HCT116 (cell line): ENCODE data around the gene CTXN1. TPM values are rescaled to one million over a fixed set of nuclear protein-coding genes. Genes with fewer than 3 reads are reported as not detected.
A peak's percentile ranks its signal among the peaks of the same experiment; 100 is the strongest.

Experiments used
- ATAC-seq: fragments of 200-7000 bp; cut with Tn5 transposase; 2 replicates; pipeline ENCODE4 v1.9.1; 2020; ENCODE audit warnings: mild to moderate bottlenecking, moderate library complexity
- BruUV-seq: library from RNA; stranded (reverse); fragments of 400-500 nt; replicated peaks from 2 replicates; lab custom pipeline; 2021; lab: Mats Ljungman, UMichigan
- CTCF ChIA-PET: fragments of 300-600 bp; sonication (Branson Sonifier 250); formaldehyde crosslinking; loops from one replicate; lab custom pipeline; 2021; ENCODE audit warnings: antibody characterized with exemption; lab: Charles Lee
- POLR2A ChIA-PET: fragments of 300-600, 350-600 bp; sonication (Branson Sonifier 250); formaldehyde crosslinking; loops from one replicate; lab custom pipeline; 2021; ENCODE audit warnings: antibody characterized with exemption; lab: Charles Lee
- RAD21 ChIA-PET, 2 experiments: fragments of 300-600 bp; sonication (Branson Sonifier 250); formaldehyde crosslinking; loops; one replicate each; lab custom pipeline; 2023; ENCODE audit warnings: low total read pairs in 2 of 2; ENCODE audit not compliant: uncharacterized antibody in 2 of 2, unreplicated experiment in 2 of 2, low non-redundant PET in 1 of 2; lab: Charles Lee
- DNase-seq: peaks from one replicate; pipeline ENCODE4 v3.0.0-alpha.2; 2010; ENCODE audit warnings: low read depth, low spot score
- H2AFZ ChIP-seq: fragments of 200-600 bp; shearing (Covaris generic), sonication (generic); 2 replicates; pipeline ENCODE4 v1.6.1; 2017; ENCODE audit warnings: low read depth, mixed run types, mixed read lengths, antibody characterized with exemption, low read length; ENCODE audit not compliant: poor library complexity, severe bottlenecking
- H3K27ac ChIP-seq: 2 replicates; pipeline ENCODE4 v1.5.1; 2012; ENCODE audit warnings: low read depth, low read length
- H3K27me3 ChIP-seq: fragments of 200-600 bp; sonication (generic); 2 replicates; pipeline ENCODE4 v1.6.1; 2016; ENCODE audit warnings: mixed run types, low read length, mixed read lengths; ENCODE audit not compliant: insufficient read depth
- H3K36me3 ChIP-seq, 2 experiments: fragments of 200-500 bp in 1 of 2; fragments of 200-600 bp in 1 of 2; sonication (Bioruptor generic) in 1 of 2; sonication (generic) in 1 of 2; 2 replicates each; pipeline versions ENCODE4 v1.5.1 to v1.6.1; 2014 to 2016; ENCODE audit warnings: low read length in 2 of 2, inconsistent platforms in 1 of 2, mixed read lengths in 1 of 2, mixed run types in 1 of 2; ENCODE audit not compliant: insufficient read depth in 2 of 2, control insufficient read depth in 1 of 2
- H3K4me1 ChIP-seq, 2 experiments: fragments of 200-600 bp in 1 of 2; sonication (generic) in 1 of 2; 2 replicates each; pipeline versions ENCODE4 v1.5.1 to v1.6.1; 2012 to 2017; ENCODE audit warnings: low read length in 2 of 2, inconsistent platforms in 1 of 2, mild to moderate bottlenecking in 1 of 2, mixed read lengths in 1 of 2, mixed run types in 1 of 2, moderate library complexity in 1 of 2; ENCODE audit not compliant: insufficient read depth in 2 of 2, control insufficient read depth in 1 of 2
- H3K4me2 ChIP-seq: fragments of 200-600 bp; sonication (generic); 2 replicates; pipeline ENCODE4 v1.6.1; 2017; ENCODE audit warnings: mixed run types, low read length, mixed read lengths
- H3K4me3 ChIP-seq, 2 experiments: fragments of 200-600 bp in 1 of 2; sonication (generic) in 1 of 2; replicated peaks in 1 of 2; 2 replicates each; pipeline ENCODE4 v1.5.1; 2011 to 2016; ENCODE audit warnings: low read length in 2 of 2, control low read depth in 1 of 2, low read depth in 1 of 2, mild to moderate bottlenecking in 1 of 2, mixed read lengths in 1 of 2, mixed run types in 1 of 2
- H3K79me2 ChIP-seq: fragments of 200-600 bp; sonication (generic); 2 replicates; pipeline ENCODE4 v1.6.1; 2017; ENCODE audit warnings: mild to moderate bottlenecking, mixed run types, low read length, moderate library complexity, mixed read lengths; ENCODE audit not compliant: insufficient read depth
- H3K9ac ChIP-seq: fragments of 200-600 bp; sonication (generic); 2 replicates; pipeline ENCODE4 v1.6.1; 2016; ENCODE audit warnings: low read length, mixed read lengths
- H3K9me2 ChIP-seq: fragments of 200-600 bp; sonication (generic), shearing (Covaris generic); 2 replicates; pipeline ENCODE4 v1.6.1; 2017; ENCODE audit warnings: mixed run types, mild to moderate bottlenecking, moderate library complexity; ENCODE audit not compliant: insufficient read depth
- H3K9me3 ChIP-seq, 2 experiments: fragments of 200-500 bp in 1 of 2; fragments of 200-600 bp in 1 of 2; sonication (Bioruptor generic) in 1 of 2; sonication (generic) in 1 of 2; 2 replicates each; pipeline ENCODE4 v1.6.1; 2014 to 2017; ENCODE audit warnings: low read length in 2 of 2, mixed read lengths in 2 of 2, inconsistent platforms in 1 of 2, low read depth in 1 of 2, mild to moderate bottlenecking in 1 of 2, mixed run types in 1 of 2, moderate library complexity in 1 of 2; ENCODE audit not compliant: control insufficient read depth in 1 of 2, insufficient read depth in 1 of 2
- H4K20me1 ChIP-seq: fragments of 200-600 bp; sonication (generic), shearing (Covaris generic); 2 replicates; pipeline ENCODE4 v1.6.1; 2017; ENCODE audit warnings: mixed run types, mild to moderate bottlenecking, moderate library complexity; ENCODE audit not compliant: insufficient read depth
- EGR1 ChIP-seq: IDR thresholded peaks from 2 replicates; pipeline ENCODE4 v1.6.1; 2012; ENCODE audit warnings: low read depth
- ELF1 ChIP-seq: IDR thresholded peaks from 2 replicates; pipeline ENCODE4 v1.6.1; 2012; ENCODE audit warnings: low read depth, borderline replicate concordance
- EZH2phosphoT487 ChIP-seq: fragments of 200-600 bp; IDR thresholded peaks from 2 replicates; pipeline ENCODE4 v1.6.1; 2018; ENCODE audit warnings: antibody characterized with exemption, borderline replicate concordance
- FOSL1 ChIP-seq: IDR thresholded peaks from 2 replicates; pipeline ENCODE4 v1.6.1; 2012; ENCODE audit warnings: low read depth
- POLR2A ChIP-seq: IDR thresholded peaks from 2 replicates; pipeline ENCODE4 v1.7.0; 2011; ENCODE audit warnings: borderline replicate concordance; ENCODE audit not compliant: insufficient read depth, insufficient read length; ENCODE audit errors: extremely low read depth
- POLR2AphosphoS5 ChIP-seq: IDR thresholded peaks from 2 replicates; pipeline ENCODE4 v1.6.1; 2011; ENCODE audit warnings: mild to moderate bottlenecking, low read depth, low read length, moderate library complexity
- RAD21 ChIP-seq: IDR thresholded peaks from 2 replicates; pipeline ENCODE4 v1.6.1; 2012; ENCODE audit warnings: low read depth, mild to moderate bottlenecking
- SIN3A ChIP-seq: IDR thresholded peaks from 2 replicates; pipeline ENCODE4 v1.6.1; 2012; ENCODE audit warnings: low read depth
- YY1 ChIP-seq: IDR thresholded peaks from 2 replicates; pipeline ENCODE4 v1.6.1; 2011; ENCODE audit warnings: low read length, low read depth, moderate library complexity, mild to moderate bottlenecking; ENCODE audit not compliant: insufficient replicate concordance; ENCODE audit errors: extremely low read depth
- ZFX ChIP-seq: fragments of 450-650 bp; IDR thresholded peaks from 2 replicates; pipeline ENCODE4 v1.6.1; 2017
- ZNF274 ChIP-seq: fragments of 200-500 bp; sonication (Bioruptor generic); IDR thresholded peaks from 2 replicates; pipeline ENCODE4 v1.6.1; 2014; ENCODE audit warnings: mild to moderate bottlenecking, low read depth, low read length, inconsistent platforms
- intact Hi-C: fragments of 100-400 bp; cut with micrococcal nuclease; formaldehyde crosslinking; loops from 2 replicates; pipeline ENCODE4 v1.10.0; 2022
- total RNA-seq: library from RNA; stranded (reverse); gene quantifications from one replicate; pipeline ENCODE4 v1.2.1, GENCODE V29; 2021; ENCODE audit not compliant: unreplicated experiment
- TF ChIP-seq, protein P1 (sequence below), 3 experiments: fragments of 200-600 bp in 1 of 3; sonication (generic) in 1 of 3; IDR thresholded peaks in 2 of 3; conservative IDR thresholded peaks in 1 of 3; 2 replicates each; pipeline ENCODE4 v1.5.1; 2012 to 2017; ENCODE audit warnings: low read depth in 2 of 3, low read length in 2 of 3, antibody characterized with exemption in 1 of 3, borderline replicate concordance in 1 of 3, control low read depth in 1 of 3, mild to moderate bottlenecking in 1 of 3, mixed read lengths in 1 of 3, mixed run types in 1 of 3, moderate library complexity in 1 of 3; ENCODE audit not compliant: insufficient read depth in 1 of 3
- TF ChIP-seq, protein P2 (sequence below): IDR thresholded peaks from 2 replicates; pipeline ENCODE4 v1.6.1; 2012; ENCODE audit warnings: low read depth
- TF ChIP-seq, protein P3 (sequence below): IDR thresholded peaks from 2 replicates; pipeline ENCODE4 v1.6.1; 2012
- TF ChIP-seq, protein P4 (sequence below): IDR thresholded peaks from 2 replicates; pipeline ENCODE4 v1.6.1; 2012
- TF ChIP-seq, protein P5 (sequence below): IDR thresholded peaks from 2 replicates; pipeline ENCODE4 v1.6.1; 2011; ENCODE audit warnings: mild to moderate bottlenecking, low read length, moderate library complexity; ENCODE audit not compliant: insufficient replicate concordance; ENCODE audit errors: extremely low read depth

The CTXN1 gene
- total RNA-seq, 1 experiment from 2014 or later: 56.0 TPM

DNA sequence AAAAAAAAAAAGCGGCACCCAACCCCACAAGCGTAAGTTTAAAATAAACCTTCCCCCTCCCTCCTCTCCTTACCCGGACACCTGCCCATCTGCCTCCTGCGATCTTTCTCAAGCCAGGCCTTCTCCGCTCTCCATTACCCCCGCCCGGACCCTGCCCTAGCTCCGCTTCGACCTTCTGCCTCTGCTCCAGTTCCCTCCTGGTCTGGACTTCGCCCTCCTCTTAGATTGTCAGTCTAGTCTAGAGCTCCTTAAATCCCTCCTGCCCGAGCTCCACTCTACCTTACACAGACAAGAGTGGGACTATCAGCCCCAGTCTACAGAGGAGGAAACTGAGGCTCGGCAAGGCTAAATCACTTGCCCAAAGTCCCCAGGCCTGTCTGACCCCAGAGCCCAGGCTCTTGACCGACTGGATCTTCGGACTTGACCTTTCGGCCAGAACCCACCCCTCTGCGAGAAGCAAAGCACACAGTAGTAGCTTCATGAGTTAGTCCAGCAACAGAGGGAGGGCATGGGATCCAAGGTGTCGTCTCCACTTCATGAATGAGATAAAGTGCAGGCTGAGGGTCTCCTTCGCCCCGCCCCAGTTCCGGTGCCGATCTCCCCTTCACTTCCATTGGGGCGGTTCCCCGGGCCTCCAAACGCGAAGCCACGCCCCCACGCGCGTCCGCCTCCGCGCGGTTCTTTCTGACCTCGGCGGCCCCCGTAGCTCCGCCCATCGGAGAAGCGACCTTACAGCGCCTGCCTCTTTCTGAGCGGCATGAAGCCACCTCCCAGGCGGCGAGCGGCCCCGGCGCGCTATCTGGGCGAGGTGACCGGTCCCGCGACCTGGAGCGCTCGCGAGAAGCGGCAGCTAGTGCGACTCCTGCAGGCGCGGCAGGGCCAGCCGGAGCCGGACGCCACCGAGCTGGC is 6.1 kb downstream of the CTXN1 start, which contains the start of gene SNAPC2:
TSS of gene SNAPC2 (plus strand) at position 729 of the 909 bp plus-strand sequence. CDS start at position 758, 29 bp downstream.
- ChIA-PET CTCF (interaction anchor here (0.6 to 5.2 kb wide), 17 partner anchors 8 to 566 kb away, joined by 3 to 41 read pairs (median 4); partner anchors contain the start of genes MAP2K7, TIMM44 and TRAPPC5), RAD21 (interaction anchor here (0.6 to 2.0 kb wide), 9 partner anchors 9 to 578 kb away, joined by 3 to 9 read pairs (median 6); partner anchors contain the start of gene TIMM44 (in 1 of the 2)), POLR2A (interaction anchor here (0.6 to 2.7 kb wide), 18 partner anchors 10 to 1409 kb away, joined by 3 to 33 read pairs (median 6); partner anchors contain the start of genes LRRC8E, MAP2K7 and TIMM44)
- no peaks in the 10 kb centered on the region for H4K20me1 ChIP-seq
- peaks cover 21 to 61% of the 10 kb centered on the region in 2 experiments; a peak in 3 of 4 replicates for H3K4me1 ChIP-seq
- H3K9me2 ChIP-seq: no peaks in the 10 kb centered on the region
- H3K27ac ChIP-seq: peak within 1 kb of the TSS; percentile 89
- ATAC-seq (peak; percentile 61), DNase-seq (peak; percentile 92)
- H3K9ac ChIP-seq: peak within 1 kb of the TSS; percentile 89
- intact Hi-C loops: loop anchor here (1.0 to 5.0 kb wide), 2 partner anchors 50 to 68 kb away; no protein-coding TSS in a partner anchor
- peaks cover 0 to 12% of the 10 kb centered on the region in 2 experiments; a peak in 3 of 4 replicates for H3K36me3 ChIP-seq
- peak within 1 kb of the TSS; percentile 91 for H3K4me2 ChIP-seq
- H2AFZ ChIP-seq: no peak within 1 kb of the TSS
- no peaks in the 10 kb centered on the region for H3K9me3 ChIP-seq
- peaks cover 10% of the 10 kb centered on the region; the same call in 1 of the 2 replicates for H3K79me2 ChIP-seq
- BruUV-seq: TSS peak; percentile 80
- H3K4me3 ChIP-seq: peak within 1 kb of the TSS; percentile 66 to 74
- H3K27me3 ChIP-seq: no peaks in the 10 kb centered on the region
- TF ChIP-seq ELF1: no peak
- peak; percentile 17 for TF ChIP-seq YY1
- TF ChIP-seq, protein P1, sequence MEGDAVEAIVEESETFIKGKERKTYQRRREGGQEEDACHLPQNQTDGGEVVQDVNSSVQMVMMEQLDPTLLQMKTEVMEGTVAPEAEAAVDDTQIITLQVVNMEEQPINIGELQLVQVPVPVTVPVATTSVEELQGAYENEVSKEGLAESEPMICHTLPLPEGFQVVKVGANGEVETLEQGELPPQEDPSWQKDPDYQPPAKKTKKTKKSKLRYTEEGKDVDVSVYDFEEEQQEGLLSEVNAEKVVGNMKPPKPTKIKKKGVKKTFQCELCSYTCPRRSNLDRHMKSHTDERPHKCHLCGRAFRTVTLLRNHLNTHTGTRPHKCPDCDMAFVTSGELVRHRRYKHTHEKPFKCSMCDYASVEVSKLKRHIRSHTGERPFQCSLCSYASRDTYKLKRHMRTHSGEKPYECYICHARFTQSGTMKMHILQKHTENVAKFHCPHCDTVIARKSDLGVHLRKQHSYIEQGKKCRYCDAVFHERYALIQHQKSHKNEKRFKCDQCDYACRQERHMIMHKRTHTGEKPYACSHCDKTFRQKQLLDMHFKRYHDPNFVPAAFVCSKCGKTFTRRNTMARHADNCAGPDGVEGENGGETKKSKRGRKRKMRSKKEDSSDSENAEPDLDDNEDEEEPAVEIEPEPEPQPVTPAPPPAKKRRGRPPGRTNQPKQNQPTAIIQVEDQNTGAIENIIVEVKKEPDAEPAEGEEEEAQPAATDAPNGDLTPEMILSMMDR (IDR thresholded peaks at IDR 0.05 in 2 of 3, conservative IDR thresholded peaks at IDR 0.05 in 1 of 3; ENCODE audit: borderline replicate concordance in 1 of 3, insufficient read depth in 1 of 3, low read depth in 2 of 3, low read length in 2 of 3): no peak
- TF ChIP-seq ZNF274: no peak
- TF ChIP-seq, protein P2, sequence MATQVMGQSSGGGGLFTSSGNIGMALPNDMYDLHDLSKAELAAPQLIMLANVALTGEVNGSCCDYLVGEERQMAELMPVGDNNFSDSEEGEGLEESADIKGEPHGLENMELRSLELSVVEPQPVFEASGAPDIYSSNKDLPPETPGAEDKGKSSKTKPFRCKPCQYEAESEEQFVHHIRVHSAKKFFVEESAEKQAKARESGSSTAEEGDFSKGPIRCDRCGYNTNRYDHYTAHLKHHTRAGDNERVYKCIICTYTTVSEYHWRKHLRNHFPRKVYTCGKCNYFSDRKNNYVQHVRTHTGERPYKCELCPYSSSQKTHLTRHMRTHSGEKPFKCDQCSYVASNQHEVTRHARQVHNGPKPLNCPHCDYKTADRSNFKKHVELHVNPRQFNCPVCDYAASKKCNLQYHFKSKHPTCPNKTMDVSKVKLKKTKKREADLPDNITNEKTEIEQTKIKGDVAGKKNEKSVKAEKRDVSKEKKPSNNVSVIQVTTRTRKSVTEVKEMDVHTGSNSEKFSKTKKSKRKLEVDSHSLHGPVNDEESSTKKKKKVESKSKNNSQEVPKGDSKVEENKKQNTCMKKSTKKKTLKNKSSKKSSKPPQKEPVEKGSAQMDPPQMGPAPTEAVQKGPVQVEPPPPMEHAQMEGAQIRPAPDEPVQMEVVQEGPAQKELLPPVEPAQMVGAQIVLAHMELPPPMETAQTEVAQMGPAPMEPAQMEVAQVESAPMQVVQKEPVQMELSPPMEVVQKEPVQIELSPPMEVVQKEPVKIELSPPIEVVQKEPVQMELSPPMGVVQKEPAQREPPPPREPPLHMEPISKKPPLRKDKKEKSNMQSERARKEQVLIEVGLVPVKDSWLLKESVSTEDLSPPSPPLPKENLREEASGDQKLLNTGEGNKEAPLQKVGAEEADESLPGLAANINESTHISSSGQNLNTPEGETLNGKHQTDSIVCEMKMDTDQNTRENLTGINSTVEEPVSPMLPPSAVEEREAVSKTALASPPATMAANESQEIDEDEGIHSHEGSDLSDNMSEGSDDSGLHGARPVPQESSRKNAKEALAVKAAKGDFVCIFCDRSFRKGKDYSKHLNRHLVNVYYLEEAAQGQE: no peak
- no peak for TF ChIP-seq ZFX
- no peak for TF ChIP-seq RAD21
- TF ChIP-seq SIN3A: peak; percentile 58; the same call in 1 of the 2 replicates
- peak; percentile 62 for TF ChIP-seq POLR2AphosphoS5
- no peak for TF ChIP-seq FOSL1
- TF ChIP-seq, protein P3, sequence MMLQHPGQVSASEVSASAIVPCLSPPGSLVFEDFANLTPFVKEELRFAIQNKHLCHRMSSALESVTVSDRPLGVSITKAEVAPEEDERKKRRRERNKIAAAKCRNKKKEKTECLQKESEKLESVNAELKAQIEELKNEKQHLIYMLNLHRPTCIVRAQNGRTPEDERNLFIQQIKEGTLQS: no peak
- TF ChIP-seq EZH2phosphoT487: no peak
- TF ChIP-seq, protein P4, sequence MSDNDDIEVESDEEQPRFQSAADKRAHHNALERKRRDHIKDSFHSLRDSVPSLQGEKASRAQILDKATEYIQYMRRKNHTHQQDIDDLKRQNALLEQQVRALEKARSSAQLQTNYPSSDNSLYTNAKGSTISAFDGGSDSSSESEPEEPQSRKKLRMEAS: peak; percentile 77; the same call in 1 of the 2 replicates
- no peak for TF ChIP-seq POLR2A
- TF ChIP-seq, protein P5, sequence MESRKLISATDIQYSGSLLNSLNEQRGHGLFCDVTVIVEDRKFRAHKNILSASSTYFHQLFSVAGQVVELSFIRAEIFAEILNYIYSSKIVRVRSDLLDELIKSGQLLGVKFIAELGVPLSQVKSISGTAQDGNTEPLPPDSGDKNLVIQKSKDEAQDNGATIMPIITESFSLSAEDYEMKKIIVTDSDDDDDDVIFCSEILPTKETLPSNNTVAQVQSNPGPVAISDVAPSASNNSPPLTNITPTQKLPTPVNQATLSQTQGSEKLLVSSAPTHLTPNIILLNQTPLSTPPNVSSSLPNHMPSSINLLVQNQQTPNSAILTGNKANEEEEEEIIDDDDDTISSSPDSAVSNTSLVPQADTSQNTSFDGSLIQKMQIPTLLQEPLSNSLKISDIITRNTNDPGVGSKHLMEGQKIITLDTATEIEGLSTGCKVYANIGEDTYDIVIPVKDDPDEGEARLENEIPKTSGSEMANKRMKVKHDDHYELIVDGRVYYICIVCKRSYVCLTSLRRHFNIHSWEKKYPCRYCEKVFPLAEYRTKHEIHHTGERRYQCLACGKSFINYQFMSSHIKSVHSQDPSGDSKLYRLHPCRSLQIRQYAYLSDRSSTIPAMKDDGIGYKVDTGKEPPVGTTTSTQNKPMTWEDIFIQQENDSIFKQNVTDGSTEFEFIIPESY: no peak
- TF ChIP-seq EGR1: peak; percentile 93
